ENCODE measurements around the gene SMCP. TPM values are rescaled to one million over a fixed set of nuclear protein-coding genes. Genes with fewer than 3 reads are reported as not detected.

Gene SMCP
- total and polyA plus RNA-seq, 4 donors, result not detected

GRCh38 chr1:152836870-152837269 is 41.3 kb upstream of the SMCP start:
- Histone ChIP-seq H3K4me3 (ENCODE audit: low read depth in 1 of 3, low read length in 3 of 3) (no peak overlapping the region), H3K27me3 (ENCODE audit: control insufficient read depth in 4 of 4, insufficient read depth in 4 of 4, low read length in 3 of 4) (no peaks in the 10 kb centered on the region), H3K36me3 (ENCODE audit: control insufficient read depth in 4 of 4, insufficient read depth in 3 of 4, low read depth in 1 of 4, low read length in 3 of 4) (no peaks in the 10 kb centered on the region), H3K4me1 (ENCODE audit: control insufficient read depth in 4 of 4, insufficient read depth in 4 of 4, low read length in 3 of 4) (no peaks in the 10 kb centered on the region), H3K27ac (ENCODE audit: low read depth in 1 of 2, low read length in 2 of 2) (no peak overlapping the region), H3K9me3 (ENCODE audit: control insufficient read depth in 4 of 4, low read length in 3 of 4) (no peaks in the 10 kb centered on the region), H3K9ac (ENCODE audit: low read depth in 1 of 2, low read length in 2 of 2) (no peak overlapping the region)
- WGBS, result 46% methylated on average over 2 of the region's 2 CpGs
- TF ChIP-seq SP1 (IDR thresholded peaks at IDR 0.05), result no peak
- TF ChIP-seq HNF4A (conservative IDR thresholded peaks at IDR 0.05), result no peak
- TF ChIP-seq GABPA (IDR thresholded peaks at IDR 0.05 in 1 of 2, conservative IDR thresholded peaks at IDR 0.05 in 1 of 2), result no peak
- no peak for TF ChIP-seq ZBTB33 (IDR thresholded peaks at IDR 0.05)
- TF ChIP-seq JUND (IDR thresholded peaks at IDR 0.05), result no peak
- no peak for TF ChIP-seq FOXA2 (IDR thresholded peaks at IDR 0.05)
- TF ChIP-seq YY1 (IDR thresholded peaks at IDR 0.05), result no peak
- TF ChIP-seq RXRA (IDR thresholded peaks at IDR 0.05), result no peak
- TF ChIP-seq ATF3 (IDR thresholded peaks at IDR 0.05), result no peak
- TF ChIP-seq HNF4G (IDR thresholded peaks at IDR 0.05), result no peak
- TF ChIP-seq MAX (IDR thresholded peaks at IDR 0.05), result no peak
- no peak for TF ChIP-seq REST (IDR thresholded peaks at IDR 0.05)
- no peak for TF ChIP-seq TAF1 (conservative IDR thresholded peaks at IDR 0.05)
- TF ChIP-seq EGR1 (IDR thresholded peaks at IDR 0.05; ENCODE audit: low read depth in 2 of 2), result no peak
- TF ChIP-seq FOXA1 (IDR thresholded peaks at IDR 0.05), result no peak
- DNase-seq (ENCODE audit: low spot score), result no peak

- Histone ChIP-seq H3K27me3 (ENCODE audit: control insufficient read depth in 4 of 4, insufficient read depth in 4 of 4, low read length in 3 of 4) (no peaks in the 10 kb centered on the region), H3K27ac (ENCODE audit: low read depth in 1 of 2, low read length in 2 of 2) (no peak within 1 kb of the TSS), H3K36me3 (ENCODE audit: control insufficient read depth in 4 of 4, insufficient read depth in 3 of 4, low read depth in 1 of 4, low read length in 3 of 4) (no peaks in the 10 kb centered on the region), H3K4me1 (ENCODE audit: control insufficient read depth in 4 of 4, insufficient read depth in 4 of 4, low read length in 3 of 4) (no peaks in the 10 kb centered on the region), H3K9me3 (ENCODE audit: control insufficient read depth in 4 of 4, low read length in 3 of 4) (no peaks in the 10 kb centered on the region), H3K9ac (ENCODE audit: low read depth in 1 of 2, low read length in 2 of 2) (no peak within 1 kb of the TSS), H3K4me3 (ENCODE audit: low read depth in 1 of 3, low read length in 3 of 3) (no peak within 1 kb of the TSS)
- 79% methylated on average over 3 of the region's 3 CpGs for WGBS
- TF ChIP-seq TAF1 (conservative IDR thresholded peaks at IDR 0.05) (no peak), JUND (IDR thresholded peaks at IDR 0.05) (no peak), ATF3 (IDR thresholded peaks at IDR 0.05) (no peak), SP1 (IDR thresholded peaks at IDR 0.05) (no peak), MAX (IDR thresholded peaks at IDR 0.05) (no peak), NR2F2 (IDR thresholded peaks at IDR 0.05) (no peak), HNF4G (IDR thresholded peaks at IDR 0.05) (no peak), RXRA (IDR thresholded peaks at IDR 0.05) (no peak), GABPA (IDR thresholded peaks at IDR 0.05 in 1 of 2, conservative IDR thresholded peaks at IDR 0.05 in 1 of 2) (no peak), ZBTB33 (IDR thresholded peaks at IDR 0.05) (no peak), YY1 (IDR thresholded peaks at IDR 0.05) (no peak), HNF4A (conservative IDR thresholded peaks at IDR 0.05) (no peak), REST (IDR thresholded peaks at IDR 0.05) (no peak), FOXA2 (IDR thresholded peaks at IDR 0.05) (no peak), EGR1 (IDR thresholded peaks at IDR 0.05; ENCODE audit: low read depth in 2 of 2) (no peak)
- no peak for DNase-seq (ENCODE audit: low spot score)
These were observed 35.6 kb upstream of the SMCP start, which contains the start of gene LCE6A for GRCh38 chr1:152842556-152842955. TSS of gene LCE6A (plus strand) at chr1:152842856. CDS start at chr1:152843521, 665 bp downstream.

All from liver (tissue), 9 donors.